ENCODE data around the gene ARHGEF11.

The ARHGEF11 gene

DNA sequence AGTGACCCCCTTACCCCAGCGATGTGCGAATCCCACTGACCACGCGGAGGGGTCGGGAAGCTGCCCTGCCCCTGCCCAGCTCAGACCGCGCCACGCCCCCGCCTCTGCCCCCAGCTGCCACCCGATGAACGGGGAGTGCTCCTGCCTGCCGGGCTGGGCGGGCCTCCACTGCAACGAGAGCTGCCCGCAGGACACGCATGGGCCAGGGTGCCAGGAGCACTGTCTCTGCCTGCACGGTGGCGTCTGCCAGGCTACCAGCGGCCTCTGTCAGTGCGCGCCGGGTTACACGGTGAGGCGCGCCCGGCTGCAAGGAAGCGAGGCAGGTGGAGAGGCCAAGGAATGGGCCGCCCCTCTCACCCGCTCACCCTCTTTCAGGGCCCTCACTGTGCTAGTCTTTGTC lies 137.0 kb downstream of the ARHGEF11 start:
- DNase-seq, result no peak

DNA sequence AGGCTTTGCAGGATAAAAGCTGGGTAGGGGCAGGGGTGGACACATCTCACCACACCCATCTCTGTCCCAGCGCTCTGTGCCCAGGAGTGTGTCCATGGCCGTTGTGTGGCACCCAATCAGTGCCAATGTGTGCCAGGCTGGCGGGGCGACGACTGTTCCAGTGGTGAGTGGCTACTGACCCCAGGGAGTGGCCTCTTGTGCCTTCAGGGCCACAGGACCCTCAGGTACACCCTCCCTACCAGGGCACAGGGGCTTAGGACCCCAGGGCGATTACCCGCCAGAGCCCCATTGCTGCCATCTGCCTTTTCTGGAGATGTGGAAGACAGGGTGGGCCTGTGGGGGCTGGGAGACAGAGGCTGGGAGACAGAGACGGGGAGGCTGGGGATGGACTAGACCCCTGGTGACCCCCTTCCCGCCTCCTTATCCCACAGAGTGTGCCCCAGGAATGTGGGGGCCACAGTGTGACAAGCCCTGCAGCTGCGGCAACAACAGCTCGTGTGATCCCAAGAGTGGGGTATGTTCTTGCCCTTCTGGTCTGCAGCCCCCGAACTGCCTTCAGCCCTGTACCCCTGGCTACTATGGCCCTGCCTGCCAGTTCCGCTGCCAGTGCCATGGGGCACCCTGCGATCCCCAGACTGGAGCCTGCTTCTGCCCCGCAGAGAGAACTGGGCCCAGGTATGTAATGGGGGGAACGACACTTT lies 139.2 kb downstream of the ARHGEF11 start:
- DNase-seq, result no peak

DNA sequence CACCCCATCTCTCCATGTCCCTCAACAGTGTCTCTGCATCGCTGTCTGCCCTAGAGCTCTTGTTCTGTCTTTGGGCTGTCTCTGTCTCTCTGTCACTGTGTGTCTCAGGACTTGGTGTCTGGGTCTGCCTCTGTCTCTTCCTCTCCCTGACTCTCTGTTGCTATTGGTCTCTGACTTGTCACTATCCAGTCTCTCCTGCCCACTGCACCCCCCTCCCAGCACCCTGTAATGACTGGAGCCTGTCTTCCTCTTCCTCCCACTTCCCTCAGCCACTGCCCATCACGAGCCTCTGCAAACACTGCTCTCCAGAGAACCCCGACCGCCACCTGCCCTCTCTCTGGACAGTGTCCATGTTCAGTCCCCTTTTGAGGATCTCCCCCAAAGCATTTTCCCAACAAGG lies 139.9 kb downstream of the ARHGEF11 start:
- no peak for DNase-seq

DNA sequence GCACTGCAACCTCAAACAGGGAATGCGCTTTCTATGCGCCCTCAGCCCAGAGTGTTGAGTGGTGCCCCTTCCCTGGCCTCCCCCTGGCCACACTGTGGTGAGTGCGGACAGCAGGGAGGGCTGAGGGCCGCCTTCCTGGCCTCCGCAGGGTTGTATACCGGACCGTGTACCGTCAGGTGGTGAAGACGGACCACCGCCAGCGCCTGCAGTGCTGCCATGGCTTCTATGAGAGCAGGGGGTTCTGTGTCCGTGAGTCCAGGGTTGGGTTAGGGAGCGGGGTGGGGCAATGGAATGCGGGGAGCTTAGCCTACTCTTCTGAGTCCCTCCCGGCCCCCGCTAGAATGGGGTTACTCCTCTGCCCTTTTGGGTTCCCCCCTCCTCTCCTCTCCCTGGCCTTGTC lies 140.4 kb downstream of the ARHGEF11 start:
- no peak for DNase-seq

DNA sequence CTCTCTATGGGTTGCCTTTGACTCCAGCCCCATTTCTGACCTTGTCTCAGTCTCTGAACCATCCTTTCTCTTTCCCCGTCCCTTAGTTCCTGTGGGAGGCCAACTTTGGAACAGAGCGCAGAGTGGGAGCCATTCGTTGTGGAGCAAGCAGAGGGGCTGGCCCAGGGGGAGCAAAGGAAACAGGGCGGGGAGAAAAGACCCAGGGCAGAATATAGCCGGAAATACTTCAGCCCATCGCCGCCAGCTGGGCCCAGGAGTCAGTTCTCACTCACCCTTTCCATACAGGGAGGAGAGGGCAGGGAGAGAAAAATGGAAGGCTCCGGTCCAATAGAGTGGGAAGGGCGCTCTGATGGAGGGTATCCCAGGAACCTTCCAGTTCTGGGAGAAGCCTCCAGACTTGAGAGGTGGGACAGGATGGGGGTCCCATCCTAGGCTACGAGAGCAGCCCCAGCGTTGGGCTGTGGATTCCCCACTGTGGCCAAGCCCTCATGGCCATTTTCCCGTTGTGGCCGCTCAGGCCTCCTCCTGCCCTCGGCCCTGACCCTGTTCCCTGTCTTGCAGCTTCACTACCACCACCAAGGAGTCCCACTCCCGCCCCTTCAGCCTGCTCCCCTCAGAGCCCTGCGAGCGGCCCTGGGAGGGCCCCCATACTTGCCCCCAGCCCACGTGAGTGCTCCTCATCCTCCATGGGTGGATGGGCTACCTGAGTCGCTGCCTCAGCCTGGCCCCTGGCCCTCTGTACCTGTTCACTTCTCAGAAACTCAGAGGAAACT lies 141.2 kb downstream of the ARHGEF11 start:
- no peak for DNase-seq

DNA sequence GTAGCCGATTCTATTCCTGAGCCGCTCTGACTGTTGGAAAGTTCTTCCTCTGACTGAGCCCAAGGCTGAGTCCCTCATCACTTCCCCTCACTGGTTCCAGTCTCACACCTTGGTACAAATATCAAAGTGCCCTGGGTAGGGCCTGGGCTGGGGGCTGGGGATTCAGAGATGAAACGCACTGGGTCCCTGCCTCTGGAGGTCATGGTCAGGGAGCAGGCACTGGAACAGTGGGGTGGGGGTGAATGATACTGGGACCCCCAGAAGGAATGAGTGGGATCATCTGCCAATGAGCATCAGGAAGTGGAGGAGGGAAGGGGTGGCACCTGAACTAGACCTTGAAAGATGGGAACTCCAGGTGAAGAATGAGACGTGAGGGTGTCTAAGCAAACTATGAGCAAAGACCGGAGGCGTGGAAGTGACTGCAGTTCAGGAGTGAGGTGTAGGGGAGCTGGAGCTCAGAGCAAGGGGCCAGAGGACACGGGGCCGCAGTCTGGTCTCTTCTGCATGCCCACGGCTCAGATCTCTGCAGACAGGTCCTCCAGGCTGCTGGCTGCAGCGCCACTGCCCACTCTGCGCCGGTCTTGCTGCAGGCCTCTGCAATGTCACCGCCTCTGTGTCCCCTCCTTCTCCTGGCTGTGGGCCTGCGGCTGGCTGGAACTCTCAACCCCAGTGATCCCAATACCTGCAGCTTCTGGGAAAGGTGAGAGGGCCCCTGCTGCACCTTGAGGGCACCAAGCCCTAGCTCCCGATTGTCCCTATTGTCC lies 142.0 kb downstream of the ARHGEF11 start:
- no peak for DNase-seq

DNA sequence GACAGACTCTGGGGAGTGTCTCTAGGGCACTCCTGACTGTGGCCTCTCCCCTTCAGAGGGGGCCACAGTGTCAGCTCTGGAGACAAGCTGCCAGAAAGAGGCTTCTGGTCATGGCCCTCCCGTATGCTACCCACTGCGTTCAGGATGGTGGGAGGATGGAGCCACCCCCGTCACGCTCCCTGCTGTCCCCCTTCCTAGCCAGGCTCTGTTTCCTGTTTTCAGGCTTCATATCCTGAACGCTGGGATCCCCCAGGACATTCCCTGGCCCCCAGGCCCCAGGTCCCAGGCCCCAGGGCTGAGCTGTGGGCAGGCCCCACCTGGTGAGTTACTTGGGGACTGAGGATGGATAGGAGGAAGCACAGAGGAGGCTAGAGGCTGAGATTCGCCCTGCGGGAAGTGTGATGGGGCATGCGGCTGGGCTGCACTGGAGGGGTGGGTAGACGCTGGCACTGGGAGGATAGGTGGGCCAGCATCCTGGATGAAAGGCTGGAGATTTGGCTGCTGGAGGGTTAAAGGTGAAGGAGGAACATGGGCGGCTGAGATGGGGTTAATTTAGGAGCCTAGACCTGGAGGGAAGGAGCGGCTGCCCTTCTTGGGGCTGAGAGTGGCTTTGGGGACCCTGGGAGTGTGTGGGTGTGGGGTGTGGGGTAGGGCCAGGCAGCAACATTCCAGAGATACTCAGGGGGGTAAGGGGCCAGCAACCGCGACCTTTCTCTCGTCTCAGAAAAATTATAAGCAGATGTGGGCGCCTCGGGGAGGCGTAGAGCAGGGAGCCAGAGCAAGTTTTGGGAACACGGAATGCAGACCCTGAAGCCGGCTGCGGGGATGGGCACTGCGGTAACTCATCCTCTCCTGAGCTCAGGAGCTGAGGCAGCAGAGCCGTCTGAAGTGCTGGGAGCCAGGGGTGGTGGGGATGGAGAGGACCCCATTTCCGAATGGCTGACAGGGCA lies 143.3 kb downstream of the ARHGEF11 start:
- DNase-seq, result no peak

DNA sequence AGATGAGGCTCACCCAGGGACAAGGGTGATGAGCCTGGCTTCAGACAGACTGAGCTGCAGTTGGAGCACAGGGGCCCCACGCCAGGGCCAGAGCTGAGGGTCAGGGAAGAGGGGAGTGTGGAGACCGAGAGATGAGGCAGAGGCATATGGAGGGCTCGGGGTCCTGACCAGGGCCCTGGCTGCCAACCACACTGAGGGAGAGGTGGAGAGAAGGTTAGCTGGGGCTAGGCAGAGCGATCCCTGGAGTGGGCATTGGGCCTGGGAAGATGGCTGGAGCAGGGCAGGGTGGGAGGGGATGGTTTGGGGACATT lies 144.0 kb downstream of the ARHGEF11 start:
- no peak for DNase-seq

DNA sequence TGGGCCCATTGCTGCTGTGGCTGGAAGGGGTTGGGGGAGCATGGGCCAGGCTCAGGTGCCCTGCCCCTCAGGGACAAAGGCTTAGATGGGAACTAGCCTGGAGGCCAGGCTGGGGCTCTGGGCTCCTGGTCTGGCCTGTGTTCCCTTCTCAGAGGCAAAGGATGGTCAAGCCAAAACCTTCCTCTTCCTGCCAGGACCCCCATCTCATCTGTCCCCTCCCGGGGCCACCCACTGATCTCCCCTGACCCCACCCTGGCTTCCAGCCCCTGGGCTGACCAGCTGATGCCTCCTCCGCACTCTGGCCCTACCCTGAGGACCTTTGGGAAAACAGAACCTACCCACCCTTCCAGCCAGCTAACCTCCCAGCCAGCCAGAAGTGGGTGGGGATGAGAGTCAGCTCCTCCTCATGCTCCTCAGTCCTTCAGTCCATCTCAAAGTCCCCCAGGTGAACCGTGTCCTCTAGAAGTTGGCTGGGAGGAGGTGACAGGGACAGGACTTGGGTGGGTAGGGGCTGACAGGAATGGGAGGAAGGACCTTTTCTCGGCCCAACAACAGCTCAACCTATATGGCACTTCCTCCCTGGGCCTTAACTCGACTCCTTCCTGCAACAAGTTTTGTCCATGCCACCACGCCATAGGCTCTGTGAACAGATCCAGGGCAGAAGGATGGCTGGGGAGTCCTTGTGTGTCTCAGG lies 144.5 kb downstream of the ARHGEF11 start:
- no peak for DNase-seq

DNA sequence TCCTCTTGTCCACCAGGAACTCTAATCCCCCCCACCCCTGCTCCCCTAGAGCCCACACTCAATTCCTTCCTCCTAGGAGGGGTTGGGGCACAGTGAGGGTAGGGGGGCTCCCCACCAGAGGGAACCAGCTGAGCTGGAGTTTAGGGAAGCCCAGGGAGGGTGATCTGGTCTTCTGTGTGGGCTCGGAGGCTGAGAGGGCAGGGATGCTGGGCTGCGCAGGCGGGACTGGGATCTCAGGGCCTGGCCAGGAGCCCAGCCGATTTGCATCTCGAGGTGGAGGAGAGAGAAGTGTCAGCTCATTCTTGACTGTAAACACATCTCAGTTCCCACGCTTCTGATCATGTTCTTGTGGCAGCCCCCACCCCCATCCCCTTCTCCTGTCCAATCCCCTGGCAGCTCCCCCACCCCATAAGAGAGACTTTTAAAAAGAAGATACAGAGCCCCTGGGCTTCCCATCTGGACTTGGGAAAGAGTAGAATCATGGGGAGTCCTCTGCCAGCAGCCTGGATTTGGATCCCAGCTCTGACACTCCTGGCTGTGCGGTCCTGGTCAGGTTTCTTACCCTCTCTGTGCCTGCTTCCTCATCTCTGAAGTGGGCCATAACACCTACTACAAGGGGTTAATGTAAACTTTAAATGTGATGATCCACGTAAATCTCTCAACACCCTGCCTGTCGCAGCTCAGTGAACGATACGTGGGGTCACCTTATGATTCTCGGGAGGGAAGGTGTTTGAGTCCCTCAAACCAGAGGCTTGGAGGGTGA lies 145.4 kb downstream of the ARHGEF11 start:
- DNase-seq, result no peak

DNA sequence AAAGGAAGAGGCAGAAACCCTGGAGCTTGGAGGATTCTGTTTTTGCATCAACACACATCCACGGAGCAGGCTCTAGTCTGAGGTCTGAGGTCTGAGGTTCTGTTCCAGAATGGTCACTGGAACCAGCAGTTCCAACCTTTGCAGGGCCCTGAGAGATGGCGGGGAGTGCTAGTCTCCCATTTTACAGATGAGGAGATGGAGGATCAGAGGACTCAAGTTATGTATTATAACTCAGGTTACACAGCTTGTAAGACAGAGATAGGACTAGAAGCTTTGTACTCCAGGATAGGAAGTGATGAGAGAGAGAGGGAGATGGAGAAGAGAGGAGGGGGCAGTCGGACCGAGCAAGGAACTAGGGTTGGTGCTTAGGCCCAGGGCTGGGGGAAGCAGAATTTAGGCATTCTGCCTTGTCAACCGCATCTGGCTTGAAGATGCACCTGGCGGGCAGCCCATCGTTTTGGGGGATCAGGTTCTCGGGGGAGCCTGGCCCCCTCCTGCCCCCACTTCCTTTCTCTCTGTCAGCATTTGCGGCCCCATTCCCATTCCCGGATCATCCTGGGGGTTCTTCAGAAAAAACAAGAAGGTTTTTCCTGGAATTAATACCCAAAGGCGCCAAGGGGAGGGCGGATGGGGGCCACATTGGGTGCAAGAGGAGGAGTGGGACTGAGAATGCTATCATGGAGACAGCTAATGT lies 146.4 kb downstream of the ARHGEF11 start:
- DNase-seq, result no peak

DNA sequence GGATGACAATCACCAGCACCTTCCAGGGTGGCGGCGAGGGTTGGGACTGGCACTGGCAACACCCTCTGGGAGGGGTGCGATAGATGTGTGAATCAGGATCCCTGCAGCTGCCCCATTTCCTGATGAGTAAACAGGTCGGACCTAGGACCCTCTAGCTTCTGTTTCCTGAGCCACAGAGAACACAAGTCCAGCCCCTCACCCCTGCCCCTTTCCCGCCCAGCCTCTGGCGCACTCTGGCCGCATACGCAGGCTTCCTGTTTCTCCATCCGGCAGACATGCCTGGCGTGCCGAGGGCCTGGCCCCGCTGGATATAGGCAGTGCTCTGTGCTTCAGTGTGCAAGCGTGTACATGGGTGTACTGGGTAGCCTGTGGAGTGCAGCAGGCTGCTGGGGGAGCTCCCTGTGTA lies 147.4 kb downstream of the ARHGEF11 start:
- DNase-seq, result no peak

DNA sequence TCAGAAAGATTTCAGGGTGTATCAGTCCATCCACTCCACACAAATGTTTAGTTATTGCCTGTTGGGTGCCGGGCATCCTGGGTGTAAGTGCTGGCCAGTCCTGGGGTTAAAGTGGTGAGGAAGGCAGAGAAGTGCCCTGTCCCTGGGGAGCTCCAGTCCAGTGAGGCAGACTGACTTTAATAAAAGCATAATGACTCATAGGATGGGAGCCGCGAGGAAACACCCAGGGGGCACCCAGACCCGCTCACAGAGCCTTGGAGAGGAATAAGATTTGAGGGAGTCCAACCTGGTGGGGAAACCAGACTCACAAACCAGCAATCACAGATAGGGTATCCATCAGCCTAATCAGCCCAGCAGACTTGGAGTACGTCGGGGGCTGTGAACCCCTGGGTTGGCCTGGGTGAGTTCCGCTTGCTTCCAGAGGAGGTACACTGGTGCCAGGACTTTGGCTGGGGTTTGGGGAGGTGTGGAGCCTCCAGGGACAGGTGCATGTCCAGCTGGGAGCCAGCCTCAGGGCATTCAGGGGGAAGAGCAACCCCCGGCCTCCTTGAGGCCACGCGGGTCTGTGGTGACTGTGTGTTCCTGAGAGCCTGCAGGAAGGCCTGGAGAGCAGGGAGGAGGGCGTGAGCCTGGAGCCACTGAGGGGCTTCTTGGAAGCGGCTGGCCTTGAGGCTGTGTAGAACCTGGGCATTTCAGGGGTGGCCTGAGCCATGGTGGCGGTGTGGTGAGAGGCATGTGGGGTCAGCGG lies 148.3 kb downstream of the ARHGEF11 start:
- DNase-seq, result no peak

DNA sequence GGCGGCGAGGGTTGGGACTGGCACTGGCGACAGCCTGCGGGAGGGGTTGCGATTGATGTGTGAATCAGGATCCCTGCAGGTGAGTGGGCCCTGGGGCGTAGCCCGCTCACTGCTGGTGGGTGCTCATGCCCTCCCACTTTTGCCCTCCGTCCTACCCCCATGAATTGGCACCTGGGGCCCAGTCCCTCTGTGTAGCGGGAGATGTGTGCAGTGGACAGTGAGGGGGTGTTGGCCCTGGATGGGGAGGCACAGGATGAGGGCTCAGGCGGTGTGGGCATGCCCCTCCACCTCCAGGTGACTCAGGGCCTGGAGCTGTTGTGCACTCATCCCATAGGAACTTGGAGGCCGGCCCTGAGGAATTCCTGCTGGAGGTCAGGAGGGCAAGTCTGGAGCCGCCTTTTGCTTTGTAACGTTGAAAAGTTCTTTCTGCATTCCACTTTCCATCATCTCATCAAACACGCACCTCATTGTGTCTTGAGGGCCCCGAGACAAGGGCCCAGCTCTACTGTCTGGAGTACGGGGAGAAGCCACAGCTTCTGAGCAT lies 149.0 kb downstream of the ARHGEF11 start:
- no peak for DNase-seq

DNA sequence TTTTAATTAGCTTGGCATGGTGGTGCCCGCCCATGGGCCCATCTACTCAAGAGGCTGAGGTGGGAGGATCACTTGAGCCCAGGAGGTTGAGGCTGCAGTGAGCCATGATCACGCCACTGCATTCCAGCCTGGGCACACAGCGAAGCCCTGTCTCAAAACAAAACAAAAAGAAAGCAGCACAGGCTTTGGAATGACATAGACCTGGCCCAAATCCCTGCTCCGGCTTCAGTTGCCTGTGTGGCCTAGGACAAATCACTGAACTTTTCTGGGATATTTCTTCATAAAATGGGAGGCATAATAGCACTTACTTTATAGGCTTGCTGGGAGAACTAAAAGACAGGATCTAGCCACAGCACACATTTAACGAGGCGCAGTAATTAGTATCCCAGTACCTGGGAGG lies 149.6 kb downstream of the ARHGEF11 start:
- no peak for DNase-seq

DNA sequence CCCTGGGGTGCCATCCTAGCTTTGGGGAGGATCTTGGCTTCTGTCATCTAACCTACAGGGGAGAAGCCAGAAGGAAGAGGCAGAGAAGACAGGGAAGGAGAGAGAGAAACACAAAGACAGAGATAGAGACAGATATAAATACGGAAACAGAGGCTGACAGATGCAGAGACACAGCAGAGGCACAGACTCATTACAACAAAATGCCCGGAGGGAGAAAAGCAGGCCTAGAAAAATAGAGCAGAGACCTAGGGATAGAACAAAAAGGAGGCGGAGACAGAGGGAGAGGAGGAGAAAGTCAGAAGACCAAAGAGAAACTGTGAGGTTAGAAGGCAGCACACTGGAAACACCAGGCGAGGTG lies 150.1 kb downstream of the ARHGEF11 start:
- DNase-seq, result no peak

DNA sequence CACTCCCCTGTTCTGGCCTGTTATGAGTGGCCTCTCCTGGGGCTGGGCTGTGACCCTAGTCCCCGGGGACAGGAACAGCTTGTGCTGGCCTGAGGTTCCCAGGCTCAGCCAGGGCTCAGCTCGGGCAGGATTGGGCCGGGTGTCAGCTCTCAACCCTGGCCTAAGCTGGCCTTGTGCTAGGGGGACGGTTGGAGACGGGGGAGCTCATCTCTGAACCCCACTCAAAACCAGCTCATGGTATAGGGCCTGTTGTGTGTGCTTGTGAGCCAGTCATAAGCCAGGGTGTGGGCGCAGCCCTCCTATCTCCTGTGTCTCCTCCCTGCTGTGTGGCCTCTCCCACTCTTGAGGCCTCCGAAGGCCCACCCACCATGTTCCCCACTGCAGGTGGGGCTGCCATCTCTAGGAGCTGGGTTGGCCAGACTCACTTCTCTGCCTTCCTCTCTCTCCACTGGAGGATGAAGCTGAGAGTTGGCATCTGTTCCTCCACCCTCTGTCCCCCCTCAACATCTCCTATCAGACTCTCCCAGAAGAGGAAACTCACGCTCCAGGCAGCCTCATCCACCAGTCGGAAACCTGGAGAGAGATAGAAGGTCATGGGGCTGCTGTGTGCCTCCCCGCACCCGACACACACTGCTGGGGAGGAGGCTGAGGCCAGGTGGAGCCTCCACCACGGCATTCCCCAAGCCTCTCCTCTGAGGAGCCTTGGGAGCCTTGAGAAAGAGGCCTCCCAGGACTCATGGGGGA lies 150.7 kb downstream of the ARHGEF11 start:
- DNase-seq, result no peak

DNA sequence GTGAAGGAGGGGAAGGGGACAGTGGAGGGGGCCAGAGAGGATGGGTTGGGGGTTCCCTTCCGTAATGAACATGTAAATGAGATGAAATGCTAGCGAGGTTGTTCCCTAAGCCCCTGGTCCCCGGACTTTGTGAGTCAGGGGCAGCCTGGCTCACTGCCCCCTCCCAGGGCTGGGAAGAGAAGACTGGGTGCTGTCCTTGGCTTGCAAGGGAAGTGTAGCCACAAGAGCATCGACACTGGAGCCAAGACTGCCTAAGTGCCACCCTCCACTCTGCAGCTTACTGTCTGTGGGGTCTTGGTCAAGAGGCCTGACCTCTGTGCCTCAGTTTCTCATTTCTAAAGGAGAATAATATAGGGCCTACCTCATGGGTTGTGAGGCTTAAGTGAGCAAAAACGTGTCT lies 151.5 kb downstream of the ARHGEF11 start:
- no peak for DNase-seq
